Testis (tissue), 3 donors: ENCODE data around the gene ADAMTSL1. TPM values are rescaled to one million over a fixed set of nuclear protein-coding genes. Genes with fewer than 3 reads are reported as not detected.

Source experiments
- DNase-seq: peaks from one replicate; pipeline ENCODE4 v3.0.0-alpha.2; 2019
- H3K27ac ChIP-seq, 2 donors: fragments of 200-600 bp; sonication (generic); one replicate each; pipeline ENCODE4 v1.5.1; 2019
- H3K27me3 ChIP-seq: fragments of 200-600 bp; sonication (generic); one replicate; pipeline ENCODE4 v1.5.1; 2019
- H3K36me3 ChIP-seq: fragments of 200-600 bp; sonication (generic); one replicate; pipeline ENCODE4 v1.5.1; 2017; ENCODE audit warnings: low read depth; ENCODE audit errors: missing control alignments
- H3K4me1 ChIP-seq: fragments of 200-600 bp; sonication (generic); one replicate; pipeline ENCODE4 v1.5.1; 2019
- H3K4me3 ChIP-seq, 2 donors: fragments of 200-600 bp; sonication (generic); one replicate each; pipeline ENCODE4 v1.5.1; 2017 to 2019
- H3K9me3 ChIP-seq: fragments of 200-600 bp; sonication (generic); one replicate; pipeline ENCODE4 v1.5.1; 2017
- POLR2A ChIP-seq: fragments of 450-650 bp; IDR thresholded peaks from one replicate; pipeline ENCODE4 v1.6.1; 2017; ENCODE audit warnings: antibody characterized with exemption, mild to moderate bottlenecking, moderate library complexity
- WGBS, 2 donors: methylation state at CpG; one replicate each; pipeline ENCODE4 v1.1.5; 2018; 5-methylcytosine and 5-hydroxymethylcytosine counted together
- intact Hi-C: fragments of 100-400 bp; cut with DNase I; formaldehyde crosslinking; loops from one replicate; pipeline ENCODE4 v1.15.1; 2023; ENCODE audit warnings: low total_unique reads
- polyA plus RNA-seq: library from polyadenylated mRNA; stranded (reverse); fragments of 350-450 nt; fragmentation: Illumina TruSeq; extraction: RNeasy Lipid Tissue Mini Kit (QIAGEN cat#74804); gene quantifications from one replicate; pipeline ENCODE4 v1.2.3, GENCODE V29; 2014; ENCODE audit warnings: low read depth, low replicate concordance; ENCODE audit not compliant: insufficient read depth
- total RNA-seq, 2 donors: library from RNA; depleted of rRNA; stranded (reverse); fragments of >200 nt; gene quantifications; one replicate each; pipeline ENCODE4 v1.2.3, GENCODE V29; 2016
- TF ChIP-seq, protein P1 (sequence below), 3 experiments: fragments of 450-650 bp in 2 of 3; fragments of 200-600 bp in 1 of 3; sonication (generic) in 1 of 3; IDR thresholded peaks; one replicate each; pipeline ENCODE4 v1.5.1; 2016 to 2019; ENCODE audit warnings: antibody characterized with exemption in 3 of 3, mild to moderate bottlenecking in 2 of 3, moderate library complexity in 1 of 3

ADAMTSL1 gene
- total and polyA plus RNA-seq, 3 donors from 2014 or later, result 4.7 to 12.3 (median 6.7) TPM

DNA sequence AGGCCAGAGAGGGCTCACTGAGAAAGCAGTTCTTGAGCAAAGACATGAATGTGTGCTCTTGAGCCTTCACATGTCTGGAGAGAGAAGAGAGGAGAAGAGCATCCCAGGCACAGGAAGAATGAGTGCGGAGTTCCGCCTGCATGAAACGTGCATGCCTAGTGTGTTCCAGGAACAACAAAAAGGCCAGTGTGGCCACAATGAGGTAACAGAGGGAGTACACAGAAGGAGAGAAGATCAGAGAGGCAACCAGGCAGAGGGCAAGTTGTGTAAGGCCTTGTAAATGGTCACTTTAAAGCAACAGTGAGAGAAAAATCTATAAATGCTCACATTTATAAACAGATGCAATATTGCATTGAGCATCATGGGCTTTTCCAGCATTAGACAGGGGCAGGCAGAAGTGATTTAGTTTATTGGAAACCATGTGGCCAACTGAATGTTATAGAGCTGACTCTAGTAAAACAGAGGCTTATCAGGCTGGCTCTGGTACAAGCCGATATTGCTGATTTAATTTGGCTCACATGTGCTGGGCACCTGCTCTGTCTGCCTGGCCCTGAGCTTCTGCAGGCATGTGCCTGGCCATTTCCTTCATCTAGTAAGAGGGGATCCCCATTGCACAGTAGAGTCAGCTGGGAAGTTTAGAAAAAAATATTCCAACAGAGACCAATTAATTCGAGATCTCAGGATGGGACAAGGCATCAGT, 373.8 kb downstream of the ADAMTSL1 start:
- DNase-seq, result no peak
- no peak overlapping the region for H3K27ac ChIP-seq
- 64 to 80% methylated on average over 5 of the region's 5 CpGs for WGBS, 2 donors
- no peaks in the 10 kb centered on the region for H3K27me3 ChIP-seq
- no peaks in the 10 kb centered on the region for H3K9me3 ChIP-seq
- no peaks in the 10 kb centered on the region for H3K4me1 ChIP-seq
- no peak for TF ChIP-seq POLR2A
- TF ChIP-seq, protein P1, sequence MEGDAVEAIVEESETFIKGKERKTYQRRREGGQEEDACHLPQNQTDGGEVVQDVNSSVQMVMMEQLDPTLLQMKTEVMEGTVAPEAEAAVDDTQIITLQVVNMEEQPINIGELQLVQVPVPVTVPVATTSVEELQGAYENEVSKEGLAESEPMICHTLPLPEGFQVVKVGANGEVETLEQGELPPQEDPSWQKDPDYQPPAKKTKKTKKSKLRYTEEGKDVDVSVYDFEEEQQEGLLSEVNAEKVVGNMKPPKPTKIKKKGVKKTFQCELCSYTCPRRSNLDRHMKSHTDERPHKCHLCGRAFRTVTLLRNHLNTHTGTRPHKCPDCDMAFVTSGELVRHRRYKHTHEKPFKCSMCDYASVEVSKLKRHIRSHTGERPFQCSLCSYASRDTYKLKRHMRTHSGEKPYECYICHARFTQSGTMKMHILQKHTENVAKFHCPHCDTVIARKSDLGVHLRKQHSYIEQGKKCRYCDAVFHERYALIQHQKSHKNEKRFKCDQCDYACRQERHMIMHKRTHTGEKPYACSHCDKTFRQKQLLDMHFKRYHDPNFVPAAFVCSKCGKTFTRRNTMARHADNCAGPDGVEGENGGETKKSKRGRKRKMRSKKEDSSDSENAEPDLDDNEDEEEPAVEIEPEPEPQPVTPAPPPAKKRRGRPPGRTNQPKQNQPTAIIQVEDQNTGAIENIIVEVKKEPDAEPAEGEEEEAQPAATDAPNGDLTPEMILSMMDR (IDR thresholded peaks at IDR 0.05), result no peak
- H3K4me3 ChIP-seq, result no peak overlapping the region
- H3K36me3 ChIP-seq, result no peaks in the 10 kb centered on the region
- intact Hi-C loops, result no loop called here

DNA sequence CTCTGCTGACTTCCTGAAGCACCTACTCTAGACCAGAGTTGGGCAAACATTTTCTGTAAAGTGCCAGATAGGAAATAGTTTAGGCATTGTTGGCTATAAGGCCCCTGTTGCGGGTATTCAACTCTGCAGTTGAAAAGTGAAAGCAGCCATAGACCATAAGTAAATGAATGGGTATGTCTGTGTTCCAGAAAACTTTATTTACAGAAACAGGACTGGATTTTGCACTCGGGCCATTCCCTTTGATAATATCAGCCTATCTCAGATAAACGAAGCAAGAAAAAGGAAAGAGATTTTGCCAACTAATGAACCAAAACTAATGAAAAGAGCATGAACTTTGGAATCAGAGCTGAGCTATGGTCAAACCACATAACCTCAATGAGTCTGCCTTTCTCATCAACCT, 374.7 kb downstream of the ADAMTSL1 start:
- 89% methylated on average over 3 of the region's 3 CpGs for WGBS, 2 donors
- no peaks in the 10 kb centered on the region for H3K9me3 ChIP-seq
- intact Hi-C loops, result no loop called here
- no peaks in the 10 kb centered on the region for H3K27me3 ChIP-seq
- H3K4me1 ChIP-seq, result no peaks in the 10 kb centered on the region
- TF ChIP-seq, protein P1 (IDR thresholded peaks at IDR 0.05), result no peak
- no peak for TF ChIP-seq POLR2A
- H3K36me3 ChIP-seq, result no peaks in the 10 kb centered on the region
- no peak overlapping the region for H3K4me3 ChIP-seq
- no peak for DNase-seq
- no peak overlapping the region for H3K27ac ChIP-seq

DNA sequence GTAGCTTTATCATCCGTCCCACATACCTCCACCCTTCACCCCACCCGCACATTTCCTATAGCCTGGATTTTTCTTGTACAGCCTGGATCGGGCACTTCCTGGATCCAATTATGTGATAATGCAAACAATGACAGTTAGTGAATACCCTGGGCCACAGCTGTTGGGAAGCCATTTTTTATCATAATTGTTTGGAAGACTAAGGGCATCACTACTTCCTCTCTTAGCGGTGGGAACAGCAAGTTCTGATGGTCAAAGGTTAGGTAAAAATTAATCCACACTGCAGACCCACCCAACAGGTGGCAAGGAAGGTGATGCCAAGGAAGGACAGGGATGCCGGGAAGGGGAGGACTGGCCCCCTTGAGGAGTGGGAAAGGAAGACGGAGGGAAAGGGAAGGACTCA, 375.3 kb downstream of the ADAMTSL1 start:
- Histone ChIP-seq H3K9me3 (no peaks in the 10 kb centered on the region), H3K27me3 (no peaks in the 10 kb centered on the region), H3K4me3 (no peak overlapping the region), H3K27ac (no peak overlapping the region), H3K36me3 (no peaks in the 10 kb centered on the region), H3K4me1 (no peaks in the 10 kb centered on the region)
- 72 to 86% methylated on average over 6 of the region's 6 CpGs for WGBS, 2 donors
- intact Hi-C loops, result no loop called here
- DNase-seq, result no peak
- TF ChIP-seq, protein P1 (IDR thresholded peaks at IDR 0.05), result no peak
- no peak for TF ChIP-seq POLR2A

DNA sequence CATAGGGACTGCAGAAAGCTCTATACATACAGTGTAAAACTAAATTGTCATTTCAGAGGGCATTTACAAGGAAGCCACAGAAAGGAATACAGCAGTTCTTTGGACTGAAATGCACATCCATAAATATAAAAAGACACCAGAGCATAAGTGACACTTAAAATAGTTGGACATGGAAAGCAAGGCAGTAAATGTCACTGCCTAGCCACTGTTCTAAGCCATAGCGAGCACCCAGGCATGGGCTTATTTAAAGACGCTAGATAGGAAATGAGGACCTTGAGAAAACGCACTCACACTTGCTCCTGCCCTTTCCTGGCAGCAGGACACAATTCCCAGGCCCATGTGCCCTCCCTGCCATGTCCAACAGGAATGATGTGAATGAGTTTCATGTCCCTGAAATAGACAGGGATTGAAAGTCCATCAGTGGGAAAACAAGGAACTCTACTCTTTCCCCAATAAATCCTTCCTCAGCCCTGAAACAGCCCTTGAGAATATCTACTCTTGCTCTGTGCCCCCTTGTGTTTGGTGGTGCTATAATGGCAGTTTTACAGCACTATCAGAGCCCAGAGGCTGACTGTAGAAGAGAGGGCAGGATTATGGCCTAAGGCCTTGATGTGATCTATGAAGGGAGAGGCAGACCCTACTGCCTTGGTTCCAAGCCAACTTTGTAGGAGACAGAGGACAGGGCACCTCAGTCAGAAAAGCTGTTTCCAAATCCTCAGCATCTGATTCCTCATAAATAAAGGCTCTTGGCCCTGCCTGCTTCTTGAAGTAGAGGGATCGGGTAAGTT, 376.1 kb downstream of the ADAMTSL1 start:
- 82 to 88% methylated on average over 4 of the region's 4 CpGs for WGBS, 2 donors
- TF ChIP-seq POLR2A, result no peak
- TF ChIP-seq, protein P1 (IDR thresholded peaks at IDR 0.05), result no peak
- intact Hi-C loops, result no loop called here
- DNase-seq, result no peak
- H3K27ac ChIP-seq, result no peak overlapping the region
- H3K9me3 ChIP-seq, result no peaks in the 10 kb centered on the region
- H3K4me1 ChIP-seq, result no peaks in the 10 kb centered on the region
- H3K27me3 ChIP-seq, result no peaks in the 10 kb centered on the region
- no peaks in the 10 kb centered on the region for H3K36me3 ChIP-seq
- no peak overlapping the region for H3K4me3 ChIP-seq
